Breast epithelium (tissue), 3 donors: ENCODE results near the gene PDCL2.

ENCODE experiments used
- POLR2A ChIP-seq: fragments of 450-650 bp; IDR thresholded peaks from one replicate; pipeline ENCODE4 v1.6.1; 2016; ENCODE audit warnings: antibody characterized with exemption, mild to moderate bottlenecking, moderate library complexity
- POLR2AphosphoS5 ChIP-seq, 3 donors: sonication (generic); formaldehyde crosslinking; IDR thresholded peaks; one replicate each; pipeline ENCODE4 v1.6.1; 2017; ENCODE audit warnings: antibody characterized with exemption in 3 of 3
- TF ChIP-seq, protein P1 (sequence below), 3 donors: fragments of 450-650 bp; IDR thresholded peaks; one replicate each; pipeline ENCODE4 v1.5.1; 2016 to 2017; ENCODE audit warnings: antibody characterized with exemption in 3 of 3, mild to moderate bottlenecking in 3 of 3, moderate library complexity in 3 of 3

DNA sequence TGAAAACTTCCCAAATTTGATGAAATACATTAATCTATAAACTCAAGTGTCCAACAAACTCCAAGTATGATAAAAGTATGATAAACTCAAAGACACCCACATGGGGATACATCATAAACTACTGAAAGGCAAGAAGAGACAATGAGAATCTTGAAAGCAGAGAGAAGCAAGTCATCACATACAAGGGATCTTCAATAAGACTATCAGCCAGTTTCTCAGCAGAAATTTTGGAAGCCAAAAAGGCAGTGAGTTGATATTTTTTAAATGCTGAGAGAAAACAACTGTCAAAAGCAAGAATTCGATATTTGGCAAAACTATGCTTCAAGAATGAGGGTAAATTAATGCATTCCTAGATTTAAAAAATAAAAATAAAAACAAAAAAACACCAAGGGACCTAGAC lies 16.5 kb downstream of the PDCL2 start:
- TF ChIP-seq, protein P1, sequence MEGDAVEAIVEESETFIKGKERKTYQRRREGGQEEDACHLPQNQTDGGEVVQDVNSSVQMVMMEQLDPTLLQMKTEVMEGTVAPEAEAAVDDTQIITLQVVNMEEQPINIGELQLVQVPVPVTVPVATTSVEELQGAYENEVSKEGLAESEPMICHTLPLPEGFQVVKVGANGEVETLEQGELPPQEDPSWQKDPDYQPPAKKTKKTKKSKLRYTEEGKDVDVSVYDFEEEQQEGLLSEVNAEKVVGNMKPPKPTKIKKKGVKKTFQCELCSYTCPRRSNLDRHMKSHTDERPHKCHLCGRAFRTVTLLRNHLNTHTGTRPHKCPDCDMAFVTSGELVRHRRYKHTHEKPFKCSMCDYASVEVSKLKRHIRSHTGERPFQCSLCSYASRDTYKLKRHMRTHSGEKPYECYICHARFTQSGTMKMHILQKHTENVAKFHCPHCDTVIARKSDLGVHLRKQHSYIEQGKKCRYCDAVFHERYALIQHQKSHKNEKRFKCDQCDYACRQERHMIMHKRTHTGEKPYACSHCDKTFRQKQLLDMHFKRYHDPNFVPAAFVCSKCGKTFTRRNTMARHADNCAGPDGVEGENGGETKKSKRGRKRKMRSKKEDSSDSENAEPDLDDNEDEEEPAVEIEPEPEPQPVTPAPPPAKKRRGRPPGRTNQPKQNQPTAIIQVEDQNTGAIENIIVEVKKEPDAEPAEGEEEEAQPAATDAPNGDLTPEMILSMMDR (IDR thresholded peaks at IDR 0.05): no peak
- no peak for TF ChIP-seq POLR2A
- no peak for TF ChIP-seq POLR2AphosphoS5 (IDR thresholded peaks at IDR 0.05)
